GM21576 (cell line): ENCODE measurements around the gene TSC22D2.

Experiments used
- ATAC-seq: cut with Tn5 transposase; IDR thresholded peaks from one replicate; pipeline ENCODE4 v1.9.1; 2021; ENCODE audit warnings: mild to moderate bottlenecking, moderate library complexity; ENCODE audit not compliant: unreplicated experiment

Gene TSC22D2

GRCh38 chr3:150408221-150409124, at the start of gene TSC22D2:
Gene TSC22D2, plus strand, starts transcription at chr3:150408298. Its CDS starts 1,053 bp downstream, at chr3:150409351.
- peak; percentile 58 for ATAC-seq

GRCh38 chr3:150359381-150359780, 48.7 kb upstream of the TSC22D2 start:
- no peak for ATAC-seq

GRCh38 chr3:150360966-150361365, 47.1 kb upstream of the TSC22D2 start:
- no peak for ATAC-seq

- no peak for ATAC-seq
These were observed 45.4 kb upstream of the TSC22D2 start for GRCh38 chr3:150362515-150363302.

- no peak for ATAC-seq
These were observed 44.7 kb upstream of the TSC22D2 start for GRCh38 chr3:150363420-150363819.

GRCh38 chr3:150365132-150365604, 42.9 kb upstream of the TSC22D2 start:
- ATAC-seq: peak; percentile 53

- ATAC-seq: no peak
These were observed 40.3 kb upstream of the TSC22D2 start for GRCh38 chr3:150367757-150368156.

GRCh38 chr3:150370122-150370602, 37.9 kb upstream of the TSC22D2 start:
- no peak for ATAC-seq

- ATAC-seq: no peak
These were observed 37.1 kb upstream of the TSC22D2 start for GRCh38 chr3:150370999-150371398.

- no peak for ATAC-seq
These were observed 36.3 kb upstream of the TSC22D2 start for GRCh38 chr3:150371741-150372254.

GRCh38 chr3:150372320-150372719, 35.8 kb upstream of the TSC22D2 start:
- no peak for ATAC-seq

- ATAC-seq: no peak
These were observed 35.4 kb upstream of the TSC22D2 start for GRCh38 chr3:150372722-150373121.

GRCh38 chr3:150373234-150373875, 34.7 kb upstream of the TSC22D2 start:
- no peak for ATAC-seq

GRCh38 chr3:150374975-150375374, 33.1 kb upstream of the TSC22D2 start:
- ATAC-seq: no peak

- no peak for ATAC-seq
These were observed 31.9 kb upstream of the TSC22D2 start for GRCh38 chr3:150376001-150376848.

- no peak for ATAC-seq
These were observed 30.3 kb upstream of the TSC22D2 start for GRCh38 chr3:150377601-150378300.

- no peak for ATAC-seq
These were observed 29.8 kb upstream of the TSC22D2 start for GRCh38 chr3:150378301-150378748.

GRCh38 chr3:150379469-150379868, 28.6 kb upstream of the TSC22D2 start:
- ATAC-seq: no peak
